CD4-positive, CD25-positive, alpha-beta regulatory T cell (primary cell): ENCODE data around the gene ZNF674. TPM values are rescaled to one million over a fixed set of nuclear protein-coding genes. Genes with fewer than 3 reads are reported as not detected.
A peak's percentile ranks its signal among the peaks of the same experiment; 100 is the strongest.
"Not testable (repeated sequence)": the region's sequence is repeated elsewhere in the genome, so short reads cannot be mapped to it uniquely, and the experiment has no call there.

Experiments used
- ATAC-seq, 2 donors: fragments of 150-1000 bp; cut with Tn5 transposase; one replicate each; pipeline ENCODE4 v1.10.0; 2021; ENCODE audit warnings: low read depth in 2 of 2, moderate number of reproducible peaks in 2 of 2, moderate library complexity in 1 of 2
- DNase-seq, 3 donors: peaks; one replicate each; pipeline versions ENCODE4 v3.0.0 to v3.0.0-alpha.2; 2012 to 2022; ENCODE audit warnings: mixed read lengths in 1 of 3
- H3K27ac ChIP-seq: one replicate; pipeline ENCODE4 v1.7.0; 2013; ENCODE audit warnings: mild to moderate bottlenecking, low read length; ENCODE audit not compliant: insufficient read depth, poor library complexity, severe bottlenecking
- H3K27me3 ChIP-seq: one replicate; pipeline ENCODE4 v1.7.0; 2013; ENCODE audit warnings: low read length; ENCODE audit not compliant: control insufficient read depth, insufficient read depth
- H3K36me3 ChIP-seq: one replicate; pipeline ENCODE4 v1.7.0; 2013; ENCODE audit warnings: mild to moderate bottlenecking, low read length, moderate library complexity; ENCODE audit not compliant: control insufficient read depth, insufficient read depth
- H3K4me1 ChIP-seq: 2 replicates; pipeline ENCODE4 v1.7.0; 2013; ENCODE audit warnings: mild to moderate bottlenecking, low read length; ENCODE audit not compliant: insufficient read depth, control insufficient read depth, poor library complexity, severe bottlenecking
- H3K4me3 ChIP-seq: one replicate; pipeline ENCODE4 v1.7.0; 2013; ENCODE audit warnings: low read depth, mild to moderate bottlenecking, low read length, moderate library complexity
- H3K9me3 ChIP-seq, 2 experiments: 1 replicate in 1 of 2; 2 replicates in 1 of 2; pipeline ENCODE4 v1.7.0; 2013; ENCODE audit warnings: low read length in 2 of 2, mild to moderate bottlenecking in 1 of 2, moderate library complexity in 1 of 2; ENCODE audit not compliant: control insufficient read depth in 2 of 2
- H3K27ac Mint-ChIP-seq, 3 donors: one replicate each; pipeline ENCODE4 v1.8.0; 2020 to 2022; ENCODE audit warnings: mild to moderate bottlenecking in 3 of 3, mixed read lengths in 3 of 3, moderate library complexity in 2 of 3
- H3K27me3 Mint-ChIP-seq: one replicate; pipeline ENCODE4 v1.8.0; 2022; ENCODE audit warnings: mild to moderate bottlenecking, mixed read lengths
- H3K36me3 Mint-ChIP-seq: one replicate; pipeline ENCODE4 v1.8.0; 2020; ENCODE audit warnings: mixed read lengths
- H3K4me1 Mint-ChIP-seq, 4 donors: one replicate each; pipeline ENCODE4 v1.8.0; 2020 to 2022; ENCODE audit warnings: mixed read lengths in 4 of 4, mild to moderate bottlenecking in 1 of 4
- H3K4me3 Mint-ChIP-seq, 4 donors: one replicate each; pipeline ENCODE4 v1.8.0; 2020 to 2022; ENCODE audit warnings: mild to moderate bottlenecking in 4 of 4, mixed read lengths in 4 of 4, moderate library complexity in 3 of 4
- H3K9me3 Mint-ChIP-seq, 7 donors: one replicate each; pipeline ENCODE4 v1.8.0; 2020 to 2022; ENCODE audit warnings: mixed read lengths in 7 of 7, mild to moderate bottlenecking in 3 of 7, moderate library complexity in 2 of 7
- polyA plus RNA-seq, 4 donors: library from polyadenylated mRNA; unstranded; fragments of 300-500 nt; fragmentation: Illumina TruSeq; gene quantifications; one replicate each; pipeline ENCODE4 v1.2.3, GENCODE V29; 2021
- total RNA-seq: library from RNA; stranded (reverse); gene quantifications from one replicate; pipeline ENCODE4 v1.2.3, GENCODE V29; 2022

ZNF674 gene
- total and polyA plus RNA-seq, 5 donors from 2014 or later: 0.57 to 3.6 (median 2.4) TPM

- peak overlapping the region; percentile 48 to 85 (median 71) for H3K27ac Mint-ChIP-seq
- Histone ChIP-seq H3K27me3 (no peaks in the 10 kb centered on the region), H3K27ac (no peak overlapping the region), H3K9me3 (no peaks in the 10 kb centered on the region), H3K4me1 (no peaks in the 10 kb centered on the region), H3K36me3 (peaks cover 36% of the 10 kb centered on the region), H3K4me3 (no peak overlapping the region)
- H3K27me3 Mint-ChIP-seq: no peaks in the 10 kb centered on the region
- peaks cover 0 to under 1% (median 0%) of the 10 kb centered on the region in 7 donors for H3K9me3 Mint-ChIP-seq
- ATAC-seq (no peak), DNase-seq (no peak)
- H3K4me3 Mint-ChIP-seq: no peak overlapping the region
- peaks cover 4 to 8% (median 7%) of the 10 kb centered on the region in 4 donors for H3K4me1 Mint-ChIP-seq
- peaks cover 19% of the 10 kb centered on the region for H3K36me3 Mint-ChIP-seq
Measured at GRCh38 chrX:46461660-46462191, 83.5 kb downstream of the ZNF674 start.

GRCh38 chrX:46460801-46461659, 84.2 kb downstream of the ZNF674 start:
- not testable (repeated sequence) for H3K27ac ChIP-seq, H3K9me3 Mint-ChIP-seq, H3K4me1 Mint-ChIP-seq, H3K27me3 Mint-ChIP-seq, H3K27me3 ChIP-seq, H3K4me3 ChIP-seq, DNase-seq, H3K4me3 Mint-ChIP-seq, ATAC-seq, H3K4me1 ChIP-seq, H3K9me3 ChIP-seq
- H3K36me3 ChIP-seq: peaks cover 36% of the 10 kb centered on the region
- H3K36me3 Mint-ChIP-seq: peaks cover 12% of the 10 kb centered on the region
- peak overlapping the region in 1 of 3 donors; percentile 71 for H3K27ac Mint-ChIP-seq

- H3K27ac Mint-ChIP-seq: peak overlapping the region in 1 of 3 donors; percentile 65
- no peaks in the 10 kb centered on the region for H3K9me3 ChIP-seq
- peaks cover 9% of the 10 kb centered on the region for H3K36me3 Mint-ChIP-seq
Measured at GRCh38 chrX:46459603-46460002, 85.6 kb downstream of the ZNF674 start.

GRCh38 chrX:46456125-46456922, 88.9 kb downstream of the ZNF674 start:
- Histone ChIP-seq H3K27me3 (no peaks in the 10 kb centered on the region), H3K4me1 (no peaks in the 10 kb centered on the region), H3K9me3 (no peaks in the 10 kb centered on the region), H3K27ac (no peak overlapping the region), H3K36me3 (peaks cover 24% of the 10 kb centered on the region), H3K4me3 (no peak overlapping the region)
- ATAC-seq (no peak), DNase-seq (no peak)
- H3K27ac Mint-ChIP-seq: peak overlapping the region in 1 of 3 donors; percentile 89
- H3K4me1 Mint-ChIP-seq: peaks cover under 1 to 18% (median 6%) of the 10 kb centered on the region in 4 donors
- H3K36me3 Mint-ChIP-seq: peaks cover 8% of the 10 kb centered on the region
- H3K9me3 Mint-ChIP-seq: peaks cover 0 to 2% (median 0%) of the 10 kb centered on the region in 7 donors
- no peaks in the 10 kb centered on the region for H3K27me3 Mint-ChIP-seq
- no peak overlapping the region for H3K4me3 Mint-ChIP-seq

More at GRCh38 chrX:46459603-46460002, 85.6 kb downstream of the ZNF674 start:
- DNase-seq: no peak
- ATAC-seq: no peak
- H3K4me3 ChIP-seq: no peak overlapping the region
- H3K36me3 ChIP-seq: peaks cover 30% of the 10 kb centered on the region
- H3K27me3 ChIP-seq: no peaks in the 10 kb centered on the region
- H3K4me3 Mint-ChIP-seq: no peak overlapping the region
- H3K4me1 Mint-ChIP-seq: peaks cover 5 to 16% (median 7%) of the 10 kb centered on the region in 4 donors
- H3K27me3 Mint-ChIP-seq: no peaks in the 10 kb centered on the region
- no peaks in the 10 kb centered on the region for H3K9me3 Mint-ChIP-seq
- no peaks in the 10 kb centered on the region for H3K4me1 ChIP-seq
- no peak overlapping the region for H3K27ac ChIP-seq

Other genes starting within 250 kb of the ZNF674 start
- 19.5 TPM for gene CHST7, start 28.3 kb upstream of the ZNF674 start, total RNA-seq
- gene CHST7, start 28.3 kb upstream of the ZNF674 start, polyA plus RNA-seq: 10 to 100 TPM; 34.6 to 41.0 (median 37.8) TPM
- gene SLC9A7, start 213.7 kb upstream of the ZNF674 start, total RNA-seq: 6.4 TPM
- gene SLC9A7, start 213.7 kb upstream of the ZNF674 start, polyA plus RNA-seq: 1 to 10 TPM; 3.6 to 5.6 (median 4.1) TPM